ENCODE results near the gene DGKB. TPM values are rescaled to one million over a fixed set of nuclear protein-coding genes. Genes with fewer than 3 reads are reported as not detected.
A peak's percentile ranks its signal among the peaks of the same experiment; 100 is the strongest.

The DGKB gene
- total and polyA plus RNA-seq, 8 donors, result 0.20 to 260 (median 3.2) TPM; not detected in 4

DNA sequence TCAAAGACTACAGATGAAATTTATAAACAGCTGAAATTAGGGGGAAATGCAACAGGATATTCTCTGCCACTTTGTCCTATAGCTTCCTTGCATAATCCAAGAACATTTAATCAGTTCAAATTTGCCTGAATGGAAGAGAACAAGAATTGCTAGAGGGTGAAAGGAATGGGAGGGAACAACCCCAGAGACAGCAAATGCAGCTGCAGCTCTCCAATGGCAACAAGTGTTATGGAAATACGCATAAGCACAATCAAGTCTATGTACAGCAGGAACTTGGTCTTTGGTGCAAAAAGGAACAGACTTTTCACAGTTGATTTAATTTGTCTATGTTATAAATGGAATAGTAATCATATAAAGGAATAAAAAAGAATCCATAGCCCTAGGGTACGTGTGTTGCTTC, 644.1 kb downstream of the DGKB start:
- H3K27ac ChIP-seq, result no peak overlapping the region
- intact Hi-C loops (cut with DNase I; ENCODE audit: low total_unique reads), result no loop called here

DNA sequence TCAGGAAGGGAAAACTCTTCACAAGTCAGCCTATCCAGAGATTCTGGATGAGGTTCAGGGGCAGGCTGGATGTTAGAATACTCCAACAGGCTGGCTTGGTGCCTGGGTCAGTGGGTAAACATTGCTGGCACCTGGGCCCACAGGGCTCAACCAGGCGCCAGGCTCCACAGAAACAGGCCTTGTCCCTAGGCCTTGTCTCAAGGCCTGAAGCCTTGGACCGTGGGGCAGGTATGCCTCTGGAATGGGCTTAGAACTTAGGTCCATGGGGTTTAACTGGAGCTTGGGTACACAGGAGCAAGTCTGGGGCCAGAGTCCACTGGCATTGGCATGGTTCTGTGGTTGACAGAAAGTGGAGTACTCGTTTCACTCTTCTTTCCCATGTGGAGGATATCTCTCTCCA, 650.1 kb downstream of the DGKB start:
- no peaks in the 10 kb centered on the region for H3K27me3 ChIP-seq
- WGBS, 5 donors, result 64 to 90% (median 72%) methylated on average over 2 to 3 of the region's 3 CpGs
- no peak for DNase-seq

More for the DNA sequence above, 644.1 kb downstream of the DGKB start:
- 83 to 95% (median 93%) methylated on average over 2 of the region's 2 CpGs for WGBS, 5 donors
- H3K36me3 ChIP-seq, result no peaks in the 10 kb centered on the region
- no peak for DNase-seq
- H3K4me3 ChIP-seq, result no peak overlapping the region
- no peaks in the 10 kb centered on the region for H3K9me3 ChIP-seq
- TF ChIP-seq EP300 (IDR thresholded peaks at IDR 0.05), result no peak
- TF ChIP-seq, protein P1, sequence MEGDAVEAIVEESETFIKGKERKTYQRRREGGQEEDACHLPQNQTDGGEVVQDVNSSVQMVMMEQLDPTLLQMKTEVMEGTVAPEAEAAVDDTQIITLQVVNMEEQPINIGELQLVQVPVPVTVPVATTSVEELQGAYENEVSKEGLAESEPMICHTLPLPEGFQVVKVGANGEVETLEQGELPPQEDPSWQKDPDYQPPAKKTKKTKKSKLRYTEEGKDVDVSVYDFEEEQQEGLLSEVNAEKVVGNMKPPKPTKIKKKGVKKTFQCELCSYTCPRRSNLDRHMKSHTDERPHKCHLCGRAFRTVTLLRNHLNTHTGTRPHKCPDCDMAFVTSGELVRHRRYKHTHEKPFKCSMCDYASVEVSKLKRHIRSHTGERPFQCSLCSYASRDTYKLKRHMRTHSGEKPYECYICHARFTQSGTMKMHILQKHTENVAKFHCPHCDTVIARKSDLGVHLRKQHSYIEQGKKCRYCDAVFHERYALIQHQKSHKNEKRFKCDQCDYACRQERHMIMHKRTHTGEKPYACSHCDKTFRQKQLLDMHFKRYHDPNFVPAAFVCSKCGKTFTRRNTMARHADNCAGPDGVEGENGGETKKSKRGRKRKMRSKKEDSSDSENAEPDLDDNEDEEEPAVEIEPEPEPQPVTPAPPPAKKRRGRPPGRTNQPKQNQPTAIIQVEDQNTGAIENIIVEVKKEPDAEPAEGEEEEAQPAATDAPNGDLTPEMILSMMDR (IDR thresholded peaks at IDR 0.05), result no peak
- TF ChIP-seq POLR2AphosphoS5 (IDR thresholded peaks at IDR 0.05), result no peak
- no peak for TF ChIP-seq POLR2A (IDR thresholded peaks at IDR 0.05)
- H3K4me1 ChIP-seq, result peaks cover 0 to 10% (median 0%) of the 10 kb centered on the region in 4 donors
- H3K27me3 ChIP-seq, result no peaks in the 10 kb centered on the region

DNA sequence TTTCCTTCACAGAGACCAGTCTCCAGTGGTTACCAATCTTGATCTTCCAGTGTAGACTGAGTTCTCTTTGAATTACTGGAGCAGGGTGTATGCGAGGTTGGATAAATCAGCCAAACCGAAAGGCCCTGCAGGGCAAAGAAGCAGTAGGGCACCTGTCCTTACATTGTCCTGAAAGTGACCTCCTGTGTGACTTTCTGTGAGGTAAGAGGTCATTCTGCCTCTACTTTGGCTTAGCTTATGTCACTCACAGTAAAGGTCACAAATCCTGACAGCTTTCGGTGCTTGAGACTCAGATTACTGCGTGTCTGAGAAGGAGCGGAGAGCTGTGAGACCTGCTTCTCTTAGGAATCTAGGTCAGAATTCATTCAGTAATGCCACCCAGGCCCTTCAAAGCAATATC, 660.4 kb downstream of the DGKB start:
- WGBS, 5 donors, result 70 to 80% (median 75%) methylated on average over 5 of the region's 5 CpGs

More for the DNA sequence above, 650.1 kb downstream of the DGKB start:
- intact Hi-C loops (cut with DNase I; ENCODE audit: low total_unique reads), result no loop called here
- TF ChIP-seq EP300 (IDR thresholded peaks at IDR 0.05) (no peak), POLR2A (IDR thresholded peaks at IDR 0.05) (no peak), POLR2AphosphoS5 (IDR thresholded peaks at IDR 0.05) (no peak)
- TF ChIP-seq, protein P1 (IDR thresholded peaks at IDR 0.05), result no peak
- Histone ChIP-seq H3K27ac (no peak overlapping the region), H3K4me1 (peaks cover 0 to 10% (median 0%) of the 10 kb centered on the region in 4 donors), H3K36me3 (no peaks in the 10 kb centered on the region), H3K4me3 (no peak overlapping the region), H3K9me3 (no peaks in the 10 kb centered on the region)

DNA sequence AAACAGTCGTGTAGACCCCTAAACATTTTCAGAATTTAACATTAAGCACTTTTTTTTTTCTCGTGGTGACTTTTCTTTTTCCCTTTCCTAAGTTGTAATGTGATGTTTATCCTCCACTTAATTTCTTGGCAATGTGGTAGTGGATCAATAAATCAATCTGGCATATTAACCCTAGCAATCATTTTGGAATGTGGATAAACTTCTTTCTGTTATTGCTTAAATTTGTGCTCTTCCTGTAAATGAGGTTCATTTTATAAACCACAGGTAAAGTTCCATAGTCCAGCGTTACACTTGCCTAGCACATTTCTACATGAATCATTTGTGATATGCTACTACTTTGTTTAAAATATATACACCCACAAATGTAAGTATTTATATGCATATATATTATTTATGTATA, 665.7 kb downstream of the DGKB start:
- Histone ChIP-seq H3K27ac (no peak overlapping the region), H3K36me3 (no peaks in the 10 kb centered on the region), H3K9me3 (no peaks in the 10 kb centered on the region), H3K27me3 (no peaks in the 10 kb centered on the region), H3K4me1 (no peaks in the 10 kb centered on the region), H3K4me3 (no peak overlapping the region)
- TF ChIP-seq, protein P1 (IDR thresholded peaks at IDR 0.05), result no peak
- TF ChIP-seq POLR2A (IDR thresholded peaks at IDR 0.05), result no peak
- no peak for TF ChIP-seq POLR2AphosphoS5 (IDR thresholded peaks at IDR 0.05)
- no peak for TF ChIP-seq EP300 (IDR thresholded peaks at IDR 0.05)
- WGBS, 5 donors, result 50 to 64% (median 55%) methylated on average over 3 of the region's 3 CpGs
- intact Hi-C loops (cut with DNase I; ENCODE audit: low total_unique reads), result no loop called here
- DNase-seq, result peak in 1 of 2 donors; percentile 4

More for the DNA sequence above, 660.4 kb downstream of the DGKB start:
- Histone ChIP-seq H3K9me3 (no peaks in the 10 kb centered on the region), H3K4me3 (no peak overlapping the region), H3K4me1 (no peaks in the 10 kb centered on the region), H3K27ac (no peak overlapping the region), H3K36me3 (no peaks in the 10 kb centered on the region), H3K27me3 (no peaks in the 10 kb centered on the region)
- DNase-seq, result peak in 1 of 2 donors; percentile 1
- intact Hi-C loops (cut with DNase I; ENCODE audit: low total_unique reads), result no loop called here
- no peak for TF ChIP-seq POLR2AphosphoS5 (IDR thresholded peaks at IDR 0.05)
- TF ChIP-seq, protein P1 (IDR thresholded peaks at IDR 0.05), result no peak
- no peak for TF ChIP-seq EP300 (IDR thresholded peaks at IDR 0.05)
- TF ChIP-seq POLR2A (IDR thresholded peaks at IDR 0.05), result no peak

All from stomach (tissue), 9 donors.